Measurements from ENCODE around the gene FOXC1. TPM values are rescaled to one million over a fixed set of nuclear protein-coding genes. Genes with fewer than 3 reads are reported as not detected.

FOXC1 gene
- total RNA-seq, 2 donors from 2014 or later, result 7.1 to 10.1 TPM

DNA sequence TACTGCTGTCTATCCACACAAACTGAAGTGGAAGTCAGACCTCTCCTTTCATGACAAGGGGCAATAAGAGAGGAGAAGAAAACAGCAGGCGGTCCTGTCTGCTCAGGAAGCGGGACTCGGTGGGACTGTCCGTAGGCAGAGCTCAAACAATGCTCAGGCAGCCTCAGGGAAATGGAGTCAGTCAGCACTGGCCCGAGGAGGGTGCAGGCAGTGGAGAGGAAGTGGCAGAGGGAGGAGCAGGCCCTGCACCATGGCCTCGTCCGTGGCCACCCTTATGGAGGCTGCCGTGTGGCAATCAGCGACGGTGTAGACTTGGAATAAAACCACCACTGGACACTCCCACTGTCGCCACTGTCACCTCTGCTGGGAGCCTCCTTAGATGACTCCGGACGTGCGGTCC, 19.6 kb downstream of the FOXC1 start:
- Histone ChIP-seq H3K9me3 (ENCODE audit: control insufficient read depth, low read length) (no peaks in the 10 kb centered on the region), H3K27ac (ENCODE audit: low read depth, low read length) (no peak overlapping the region), H3K9ac (ENCODE audit: extremely low read depth, low read length, poor library complexity, severe bottlenecking) (no peak overlapping the region), H3K4me3 (ENCODE audit: low read length) (no peak overlapping the region), H3K36me3 (ENCODE audit: control insufficient read depth, insufficient read depth, low read length) (no peaks in the 10 kb centered on the region), H3K4me1 (ENCODE audit: control insufficient read depth, insufficient read depth, low read length) (peaks cover 13% of the 10 kb centered on the region), H3K27me3 (ENCODE audit: control insufficient read depth, insufficient read depth, low read length, poor library complexity, severe bottlenecking) (peaks cover 39% of the 10 kb centered on the region)
- TF ChIP-seq, protein P1, sequence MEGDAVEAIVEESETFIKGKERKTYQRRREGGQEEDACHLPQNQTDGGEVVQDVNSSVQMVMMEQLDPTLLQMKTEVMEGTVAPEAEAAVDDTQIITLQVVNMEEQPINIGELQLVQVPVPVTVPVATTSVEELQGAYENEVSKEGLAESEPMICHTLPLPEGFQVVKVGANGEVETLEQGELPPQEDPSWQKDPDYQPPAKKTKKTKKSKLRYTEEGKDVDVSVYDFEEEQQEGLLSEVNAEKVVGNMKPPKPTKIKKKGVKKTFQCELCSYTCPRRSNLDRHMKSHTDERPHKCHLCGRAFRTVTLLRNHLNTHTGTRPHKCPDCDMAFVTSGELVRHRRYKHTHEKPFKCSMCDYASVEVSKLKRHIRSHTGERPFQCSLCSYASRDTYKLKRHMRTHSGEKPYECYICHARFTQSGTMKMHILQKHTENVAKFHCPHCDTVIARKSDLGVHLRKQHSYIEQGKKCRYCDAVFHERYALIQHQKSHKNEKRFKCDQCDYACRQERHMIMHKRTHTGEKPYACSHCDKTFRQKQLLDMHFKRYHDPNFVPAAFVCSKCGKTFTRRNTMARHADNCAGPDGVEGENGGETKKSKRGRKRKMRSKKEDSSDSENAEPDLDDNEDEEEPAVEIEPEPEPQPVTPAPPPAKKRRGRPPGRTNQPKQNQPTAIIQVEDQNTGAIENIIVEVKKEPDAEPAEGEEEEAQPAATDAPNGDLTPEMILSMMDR (conservative IDR thresholded peaks at IDR 0.05), result no peak
- Mint-ChIP-seq H3K27me3 (ENCODE audit: insufficient read depth) (peaks cover 54% of the 10 kb centered on the region), H3K27ac (no peak overlapping the region), H3K9me3 (no peaks in the 10 kb centered on the region), H3K4me3 (no peak overlapping the region), H3K36me3 (ENCODE audit: low read depth) (no peaks in the 10 kb centered on the region), H3K4me1 (peaks cover 14% of the 10 kb centered on the region)
- DNase-seq, result no peak
- WGBS, 2 experiments (ENCODE audit: insufficient coverage in 1 of 2, insufficient read length in 1 of 2), result 59 to 91% methylated on average over 8 to 14 of the region's 14 CpGs

DNA sequence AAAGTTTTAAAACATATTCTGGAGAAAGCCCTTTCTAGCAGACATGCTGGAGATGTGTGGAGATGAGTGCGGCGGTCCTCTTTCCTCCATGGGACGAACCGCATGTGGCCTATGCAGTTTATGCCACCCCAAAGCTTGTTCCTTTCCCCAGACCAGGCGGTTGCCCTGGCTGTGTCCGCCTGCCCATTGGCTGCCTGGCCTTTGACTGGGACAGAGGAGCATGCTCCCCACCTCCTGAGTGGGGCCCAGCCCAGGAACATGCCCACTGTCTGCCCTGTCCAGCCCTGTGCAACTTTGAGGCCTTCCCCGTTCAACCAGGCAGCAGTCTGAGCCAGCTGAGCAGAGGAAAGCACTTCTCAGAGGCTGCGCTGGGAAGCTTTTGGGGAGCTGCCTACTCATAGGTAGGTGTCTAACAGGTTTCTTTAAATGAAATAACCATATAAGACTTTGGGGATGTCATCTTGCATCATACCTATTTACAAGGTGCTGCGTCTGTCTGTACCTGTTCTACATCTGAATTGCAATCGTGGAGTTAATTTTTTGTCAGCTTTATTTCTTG, 20.6 kb downstream of the FOXC1 start:
- no peak overlapping the region for H3K9ac ChIP-seq (ENCODE audit: extremely low read depth, low read length, poor library complexity, severe bottlenecking)
- Mint-ChIP-seq H3K27ac (no peak overlapping the region), H3K27me3 (ENCODE audit: insufficient read depth) (peaks cover 44% of the 10 kb centered on the region), H3K9me3 (no peaks in the 10 kb centered on the region), H3K36me3 (ENCODE audit: low read depth) (no peaks in the 10 kb centered on the region), H3K4me1 (peaks cover 11% of the 10 kb centered on the region), H3K4me3 (no peak overlapping the region)
- TF ChIP-seq, protein P1 (conservative IDR thresholded peaks at IDR 0.05), result no peak
- H3K36me3 ChIP-seq (ENCODE audit: control insufficient read depth, insufficient read depth, low read length), result no peaks in the 10 kb centered on the region
- 95 to 99% methylated on average over 8 to 10 of the region's 10 CpGs for WGBS, 2 experiments (ENCODE audit: insufficient coverage in 1 of 2, insufficient read length in 1 of 2)
- H3K4me3 ChIP-seq (ENCODE audit: low read length), result no peak overlapping the region
- peaks cover 30% of the 10 kb centered on the region for H3K27me3 ChIP-seq (ENCODE audit: control insufficient read depth, insufficient read depth, low read length, poor library complexity, severe bottlenecking)
- no peaks in the 10 kb centered on the region for H3K9me3 ChIP-seq (ENCODE audit: control insufficient read depth, low read length)
- peaks cover 13% of the 10 kb centered on the region for H3K4me1 ChIP-seq (ENCODE audit: control insufficient read depth, insufficient read depth, low read length)
- no peak for DNase-seq
- H3K27ac ChIP-seq (ENCODE audit: low read depth, low read length), result no peak overlapping the region

DNA sequence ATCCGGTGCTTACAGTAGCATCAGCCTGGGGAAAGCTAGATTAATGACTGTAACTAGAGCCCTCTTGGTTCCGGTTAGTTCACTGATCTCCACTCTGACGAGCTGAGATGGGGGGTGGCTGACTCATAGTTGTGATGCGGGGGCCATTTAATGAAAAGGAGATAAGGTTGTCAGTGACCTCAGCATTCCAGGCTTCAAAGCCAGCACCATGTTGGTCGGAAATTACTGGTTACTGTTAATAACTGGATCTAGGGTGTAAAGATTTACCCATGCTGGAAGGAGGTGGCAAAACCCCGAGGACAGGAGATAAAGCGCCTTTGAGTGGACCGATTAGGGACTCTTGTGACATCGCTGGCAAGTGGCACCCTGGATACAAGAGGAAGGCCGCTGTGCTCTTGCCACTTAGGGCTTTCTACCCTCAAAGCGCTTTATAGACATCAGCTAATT, 21.1 kb downstream of the FOXC1 start:
- H3K27me3 Mint-ChIP-seq (ENCODE audit: insufficient read depth), result peaks cover 39% of the 10 kb centered on the region
- DNase-seq, result peak; percentile 44
- no peaks in the 10 kb centered on the region for H3K36me3 Mint-ChIP-seq (ENCODE audit: low read depth)
- H3K27ac Mint-ChIP-seq, result no peak overlapping the region
- 87% methylated on average over 6 to 11 of the region's 11 CpGs for WGBS, 2 experiments (ENCODE audit: insufficient coverage in 1 of 2, insufficient read length in 1 of 2)
- H3K9ac ChIP-seq (ENCODE audit: extremely low read depth, low read length, poor library complexity, severe bottlenecking), result no peak overlapping the region
- H3K9me3 ChIP-seq (ENCODE audit: control insufficient read depth, low read length), result no peaks in the 10 kb centered on the region
- H3K4me3 Mint-ChIP-seq, result no peak overlapping the region
- H3K4me3 ChIP-seq (ENCODE audit: low read length), result no peak overlapping the region
- H3K27ac ChIP-seq (ENCODE audit: low read depth, low read length), result no peak overlapping the region
- peaks cover 13% of the 10 kb centered on the region for H3K4me1 ChIP-seq (ENCODE audit: control insufficient read depth, insufficient read depth, low read length)
- no peaks in the 10 kb centered on the region for H3K9me3 Mint-ChIP-seq
- peaks cover 8% of the 10 kb centered on the region for H3K4me1 Mint-ChIP-seq
- H3K36me3 ChIP-seq (ENCODE audit: control insufficient read depth, insufficient read depth, low read length), result no peaks in the 10 kb centered on the region
- TF ChIP-seq, protein P1 (conservative IDR thresholded peaks at IDR 0.05), result no peak
- peaks cover 25% of the 10 kb centered on the region for H3K27me3 ChIP-seq (ENCODE audit: control insufficient read depth, insufficient read depth, low read length, poor library complexity, severe bottlenecking)

All from endodermal cell (in vitro differentiated cells).